HG03439 (cell line): Measurements from ENCODE around the gene BMP8A.
A peak's percentile ranks its signal among the peaks of the same experiment; 100 is the strongest.
"Not testable (repeated sequence)": the region's sequence is repeated elsewhere in the genome, so short reads cannot be mapped to it uniquely, and the experiment has no call there.

Experiments used
- ATAC-seq: cut with Tn5 transposase; IDR thresholded peaks from one replicate; pipeline ENCODE4 v1.9.1; 2021; ENCODE audit warnings: mild to moderate bottlenecking, moderate library complexity; ENCODE audit not compliant: unreplicated experiment

Gene BMP8A, protein sequence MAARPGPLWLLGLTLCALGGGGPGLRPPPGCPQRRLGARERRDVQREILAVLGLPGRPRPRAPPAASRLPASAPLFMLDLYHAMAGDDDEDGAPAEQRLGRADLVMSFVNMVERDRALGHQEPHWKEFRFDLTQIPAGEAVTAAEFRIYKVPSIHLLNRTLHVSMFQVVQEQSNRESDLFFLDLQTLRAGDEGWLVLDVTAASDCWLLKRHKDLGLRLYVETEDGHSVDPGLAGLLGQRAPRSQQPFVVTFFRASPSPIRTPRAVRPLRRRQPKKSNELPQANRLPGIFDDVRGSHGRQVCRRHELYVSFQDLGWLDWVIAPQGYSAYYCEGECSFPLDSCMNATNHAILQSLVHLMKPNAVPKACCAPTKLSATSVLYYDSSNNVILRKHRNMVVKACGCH

DNA sequence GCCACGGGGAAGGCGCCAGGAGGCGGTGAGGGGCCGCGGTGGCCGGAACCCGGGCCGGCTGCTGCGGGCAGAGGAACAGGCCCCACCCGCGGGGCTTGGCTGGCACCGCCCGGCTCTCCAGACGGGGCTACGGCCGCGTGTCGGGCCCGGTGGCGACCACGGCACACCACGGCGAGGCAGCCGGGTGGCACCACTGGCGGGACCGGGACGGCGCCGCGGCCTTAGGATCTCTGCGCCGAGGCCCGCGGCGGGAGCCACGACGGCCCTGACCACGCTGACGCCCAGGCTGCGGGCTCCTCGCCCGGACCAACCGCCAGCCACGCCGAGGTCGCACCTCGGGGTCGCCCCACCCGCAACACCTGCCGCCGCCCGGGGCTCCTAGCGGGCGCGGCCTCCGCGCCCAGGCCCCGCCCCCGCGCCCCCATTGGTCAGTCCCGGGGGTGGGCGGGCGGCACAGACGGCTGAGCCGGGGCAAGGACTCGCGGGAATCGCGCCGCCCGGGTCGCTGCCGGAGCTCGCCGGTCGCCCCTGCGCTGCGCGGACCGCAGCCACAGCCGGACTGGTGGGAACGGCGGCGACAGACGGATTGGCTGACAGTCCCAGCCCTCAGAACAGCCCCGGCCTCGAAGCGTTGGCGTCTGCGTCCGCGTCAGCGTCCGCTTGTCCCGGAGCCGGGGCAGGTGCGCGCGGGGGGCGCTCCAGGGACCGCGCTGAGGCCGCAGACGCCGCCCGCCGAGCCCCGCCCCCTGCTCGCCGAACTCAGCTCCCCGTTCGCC, at the start of gene BMP8A:
Gene BMP8A, plus strand, starts transcription at position 491 of the 776 bp plus-strand sequence. CDS start 356 bp downstream, outside the sequence.
- peak; percentile 71 for ATAC-seq

- no peak for ATAC-seq
Measured at GRCh38 chr1:39441797-39442196, 49.6 kb upstream of the BMP8A start.

- no peak for ATAC-seq
Measured at GRCh38 chr1:39445573-39445972, 45.9 kb upstream of the BMP8A start.

DNA sequence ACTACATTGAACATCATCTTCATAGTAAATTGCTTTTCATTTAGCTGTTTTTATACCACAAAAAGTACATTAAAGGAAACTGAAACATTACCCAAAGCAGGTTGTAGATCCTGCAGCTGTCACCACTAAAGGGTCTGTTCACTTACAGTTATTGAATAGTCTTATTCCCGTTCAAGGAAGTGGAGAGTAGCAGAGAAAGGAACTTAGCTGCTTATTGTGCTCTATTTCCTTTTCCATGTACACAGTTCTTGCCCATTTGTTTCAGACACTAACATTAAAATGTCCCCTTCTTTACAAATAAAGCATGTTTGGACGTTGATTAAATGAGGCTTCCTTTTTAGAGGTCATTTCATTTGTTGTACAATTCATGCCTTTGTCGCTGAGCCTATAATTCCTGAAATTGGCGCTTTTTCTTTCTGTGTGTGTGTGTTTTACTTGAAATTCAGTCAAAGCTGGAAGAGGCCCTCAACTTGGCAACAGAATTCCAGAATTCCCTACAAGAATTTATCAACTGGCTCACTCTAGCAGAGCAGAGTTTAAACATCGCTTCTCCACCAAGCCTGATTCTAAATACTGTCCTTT, 44.4 kb upstream of the BMP8A start:
- no peak for ATAC-seq

DNA sequence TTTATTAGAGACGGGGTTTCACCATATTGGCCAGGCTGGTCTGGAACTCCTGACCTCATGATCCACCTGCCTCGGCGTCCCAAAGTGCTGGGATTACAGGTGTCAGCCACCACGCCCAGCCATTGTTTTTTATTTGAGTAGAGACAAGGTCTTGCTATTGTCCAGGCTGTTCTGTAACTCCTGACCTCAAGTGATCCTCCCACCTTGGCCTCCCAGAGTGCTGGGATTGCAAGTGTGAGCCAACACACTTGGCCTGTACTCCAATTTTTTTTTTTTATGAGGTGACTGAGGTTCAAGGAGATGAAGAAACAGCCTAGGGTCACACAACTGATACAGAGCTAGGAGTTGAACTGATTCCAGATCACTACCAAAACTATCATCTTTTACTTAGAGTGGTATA, 41.4 kb upstream of the BMP8A start:
- ATAC-seq, result not testable (repeated sequence)

GRCh38 chr1:39450956-39451606, 40.4 kb upstream of the BMP8A start:
- ATAC-seq, result no peak

GRCh38 chr1:39452081-39452480, 39.4 kb upstream of the BMP8A start:
- ATAC-seq, result no peak

- no peak for ATAC-seq
Measured at GRCh38 chr1:39452540-39452939, 38.9 kb upstream of the BMP8A start.

GRCh38 chr1:39453603-39454002, 37.8 kb upstream of the BMP8A start:
- no peak for ATAC-seq

- no peak for ATAC-seq
Measured at GRCh38 chr1:39458991-39459390, 32.4 kb upstream of the BMP8A start.

DNA sequence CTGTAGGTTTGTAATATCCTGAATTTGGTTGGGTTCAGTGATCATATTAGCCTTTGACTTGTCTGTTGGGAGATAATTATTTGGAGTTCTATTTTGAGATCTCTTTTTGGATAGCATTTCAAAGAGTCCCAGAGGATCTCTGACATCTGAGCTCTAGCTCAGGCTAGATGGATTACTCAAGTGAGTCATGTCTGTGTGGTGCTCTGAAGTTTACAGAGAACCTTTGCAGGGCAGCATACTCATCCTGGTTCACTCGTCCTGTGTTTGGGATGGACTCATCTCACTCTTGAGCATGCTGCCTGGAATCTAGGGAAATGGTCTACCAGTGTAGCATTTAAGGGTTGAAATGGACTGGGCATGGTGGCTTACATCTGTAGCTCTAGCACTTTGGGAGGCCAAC, 29.4 kb upstream of the BMP8A start:
- ATAC-seq, result no peak

- ATAC-seq, result no peak
Measured at GRCh38 chr1:39466413-39467107, 24.9 kb upstream of the BMP8A start.

- not testable (repeated sequence) for ATAC-seq
Measured at GRCh38 chr1:39467108-39467720, 24.2 kb upstream of the BMP8A start.

- ATAC-seq, result no peak
Measured at GRCh38 chr1:39469150-39469549, 22.3 kb upstream of the BMP8A start.

DNA sequence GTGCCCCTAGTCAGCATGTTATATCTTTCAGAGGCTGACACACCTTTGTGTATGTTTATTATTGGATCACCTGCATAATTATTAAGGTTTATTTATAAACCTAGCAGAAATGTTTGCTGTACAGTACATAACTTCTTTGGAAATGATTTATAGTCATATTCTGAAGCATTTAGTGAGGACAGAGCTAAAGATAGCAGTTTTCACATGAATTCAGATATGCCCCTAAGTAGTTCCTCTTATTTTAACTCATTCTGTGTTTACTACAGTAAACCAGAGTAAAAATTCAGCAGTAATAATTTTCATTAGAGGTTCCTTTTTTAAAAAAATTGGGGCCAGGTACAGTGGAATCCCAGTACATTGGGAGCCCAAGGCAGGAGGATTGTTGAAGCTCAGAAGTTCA, 21.4 kb upstream of the BMP8A start:
- ATAC-seq, result no peak

- no peak for ATAC-seq
Measured at GRCh38 chr1:39472826-39473225, 18.6 kb upstream of the BMP8A start.

DNA sequence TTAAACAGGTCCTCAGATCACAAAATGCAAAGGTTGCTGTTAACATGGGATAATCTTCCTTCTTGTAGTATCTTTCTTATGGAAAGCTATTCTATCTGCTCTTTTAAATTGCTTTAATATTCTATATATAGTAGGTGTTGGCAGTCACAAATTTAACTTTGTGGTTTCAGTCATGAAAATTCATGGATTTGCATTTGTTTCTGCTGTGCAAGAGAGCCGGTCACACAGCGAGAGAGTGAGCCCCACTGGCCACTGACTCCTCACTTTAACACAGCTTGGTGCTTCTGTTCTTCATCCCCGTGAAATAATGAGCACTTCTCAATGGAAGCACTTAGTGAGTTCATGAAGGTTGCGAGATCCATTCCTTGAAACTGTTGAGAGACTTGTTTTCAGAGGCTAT, 18.1 kb upstream of the BMP8A start:
- ATAC-seq, result no peak

DNA sequence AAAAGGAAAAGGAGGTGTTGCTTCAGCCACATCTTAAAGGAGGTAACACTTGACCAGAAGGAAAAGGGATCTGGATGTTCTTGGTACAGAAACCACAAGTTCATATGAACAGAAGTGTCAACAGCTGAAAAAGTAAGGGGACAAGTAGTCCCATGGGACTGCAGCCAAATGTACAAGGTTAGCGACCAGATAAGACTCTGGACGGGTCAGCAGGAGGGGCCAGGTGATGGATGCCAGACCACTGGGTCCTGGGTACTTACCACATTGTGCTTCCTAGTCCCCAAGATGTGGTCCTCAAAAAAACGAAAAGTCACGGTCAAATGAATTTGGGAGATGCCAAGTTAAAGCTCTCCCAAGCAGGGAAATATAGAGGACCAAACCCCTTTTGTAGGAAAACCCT, 16.6 kb upstream of the BMP8A start:
- no peak for ATAC-seq

GRCh38 chr1:39475551-39475950, 15.9 kb upstream of the BMP8A start:
- not testable (repeated sequence) for ATAC-seq
